ENCODE measurements around the gene COL26A1. TPM values are rescaled to one million over a fixed set of nuclear protein-coding genes. Genes with fewer than 3 reads are reported as not detected.
"Not testable (repeated sequence)": the region's sequence is repeated elsewhere in the genome, so short reads cannot be mapped to it uniquely, and the experiment has no call there.

The COL26A1 gene
- total and polyA plus RNA-seq, 2 donors = 0.41 to 3.0 TPM

DNA sequence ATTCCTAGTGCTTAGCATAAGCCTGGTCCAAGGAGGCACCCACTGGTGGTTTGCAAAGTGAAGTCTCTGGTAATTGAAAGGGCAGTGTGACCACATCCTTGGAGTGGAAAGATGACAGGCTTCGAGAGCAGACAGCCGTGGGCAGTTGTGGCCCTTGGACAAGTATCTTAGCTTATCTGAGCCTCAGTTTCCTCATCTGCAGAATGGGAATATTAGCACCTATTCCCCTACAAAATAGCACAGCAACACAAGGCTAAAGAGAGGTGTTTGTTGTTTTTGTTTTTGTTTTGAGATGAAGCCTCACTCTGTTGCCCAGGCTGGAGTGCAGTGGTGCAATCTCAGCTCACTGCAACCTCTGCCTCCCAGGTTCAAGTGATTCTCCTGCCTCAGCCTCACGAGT lies 237.1 kb downstream of the COL26A1 start:
- H3K4me3 ChIP-seq (ENCODE audit: low read length in 2 of 2) = no peak overlapping the region
- H3K27me3 ChIP-seq (ENCODE audit: control insufficient read depth in 2 of 2, insufficient read depth in 1 of 2, low read length in 1 of 2) = no peaks in the 10 kb centered on the region
- H3K4me1 ChIP-seq (ENCODE audit: control insufficient read depth in 2 of 2, insufficient read depth in 2 of 2, low read length in 2 of 2) = peaks cover 0 to 8% of the 10 kb centered on the region in 2 donors
- no peak for DNase-seq (ENCODE audit: low read depth in 6 of 9, low spot score in 9 of 9)
- H3K36me3 ChIP-seq (ENCODE audit: control insufficient read depth in 2 of 2, insufficient read depth in 2 of 2, low read length in 1 of 2) = no peaks in the 10 kb centered on the region
- no peak overlapping the region for H3K27ac ChIP-seq (ENCODE audit: low read depth in 1 of 2, low read length in 1 of 2)
- H3K9me3 ChIP-seq (ENCODE audit: control insufficient read depth in 2 of 2, insufficient read depth in 1 of 2, low read length in 1 of 2) = no peaks in the 10 kb centered on the region
- 95% methylated on average over 3 of the region's 3 CpGs for WGBS

DNA sequence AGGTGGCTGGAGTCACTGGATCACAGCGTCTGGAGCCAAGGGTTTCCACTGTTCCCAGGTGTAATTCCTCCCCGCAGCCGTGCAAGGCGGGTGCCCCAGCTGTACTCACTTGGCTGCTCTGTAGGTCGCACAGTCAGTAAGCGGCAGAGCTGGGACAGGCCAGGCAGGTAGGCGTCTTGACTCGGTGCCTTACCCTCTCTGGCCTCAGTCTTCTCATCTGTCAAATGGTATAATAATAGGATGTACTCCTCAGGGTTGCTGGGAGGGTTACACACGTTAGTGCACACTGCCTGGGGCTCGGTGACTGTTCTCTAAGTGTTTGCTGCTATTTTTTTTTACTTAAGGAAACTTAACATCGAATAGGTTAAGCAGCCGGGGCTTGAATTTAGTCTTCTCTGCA lies 239.4 kb downstream of the COL26A1 start:
- Histone ChIP-seq H3K4me1 (ENCODE audit: control insufficient read depth in 2 of 2, insufficient read depth in 2 of 2, low read length in 2 of 2) (peaks cover 0 to 8% of the 10 kb centered on the region in 2 donors), H3K36me3 (ENCODE audit: control insufficient read depth in 2 of 2, insufficient read depth in 2 of 2, low read length in 1 of 2) (no peaks in the 10 kb centered on the region), H3K27me3 (ENCODE audit: control insufficient read depth in 2 of 2, insufficient read depth in 1 of 2, low read length in 1 of 2) (no peaks in the 10 kb centered on the region), H3K9me3 (ENCODE audit: control insufficient read depth in 2 of 2, insufficient read depth in 1 of 2, low read length in 1 of 2) (no peaks in the 10 kb centered on the region), H3K4me3 (ENCODE audit: low read length in 2 of 2) (no peak overlapping the region), H3K27ac (ENCODE audit: low read depth in 1 of 2, low read length in 1 of 2) (no peak overlapping the region)
- DNase-seq (ENCODE audit: low read depth in 6 of 9, low spot score in 9 of 9) = no peak
- 76% methylated on average over 12 of the region's 12 CpGs for WGBS

GRCh38 chr7:101602484-101603241 lies 240.0 kb downstream of the COL26A1 start:
- H3K27ac ChIP-seq (ENCODE audit: low read depth in 1 of 2, low read length in 1 of 2) = no peak overlapping the region
- no peak overlapping the region for H3K4me3 ChIP-seq (ENCODE audit: low read length in 2 of 2)
- no peaks in the 10 kb centered on the region for H3K9me3 ChIP-seq (ENCODE audit: control insufficient read depth in 2 of 2, insufficient read depth in 1 of 2, low read length in 1 of 2)
- H3K4me1 ChIP-seq (ENCODE audit: control insufficient read depth in 2 of 2, insufficient read depth in 2 of 2, low read length in 2 of 2) = peaks cover 0 to 8% of the 10 kb centered on the region in 2 donors
- H3K27me3 ChIP-seq (ENCODE audit: control insufficient read depth in 2 of 2, insufficient read depth in 1 of 2, low read length in 1 of 2) = no peaks in the 10 kb centered on the region
- DNase-seq (ENCODE audit: low read depth in 6 of 9, low spot score in 9 of 9) = peak; percentile 34 to 84 (median 67)
- 57% methylated on average over 25 of the region's 25 CpGs for WGBS
- no peaks in the 10 kb centered on the region for H3K36me3 ChIP-seq (ENCODE audit: control insufficient read depth in 2 of 2, insufficient read depth in 2 of 2, low read length in 1 of 2)

DNA sequence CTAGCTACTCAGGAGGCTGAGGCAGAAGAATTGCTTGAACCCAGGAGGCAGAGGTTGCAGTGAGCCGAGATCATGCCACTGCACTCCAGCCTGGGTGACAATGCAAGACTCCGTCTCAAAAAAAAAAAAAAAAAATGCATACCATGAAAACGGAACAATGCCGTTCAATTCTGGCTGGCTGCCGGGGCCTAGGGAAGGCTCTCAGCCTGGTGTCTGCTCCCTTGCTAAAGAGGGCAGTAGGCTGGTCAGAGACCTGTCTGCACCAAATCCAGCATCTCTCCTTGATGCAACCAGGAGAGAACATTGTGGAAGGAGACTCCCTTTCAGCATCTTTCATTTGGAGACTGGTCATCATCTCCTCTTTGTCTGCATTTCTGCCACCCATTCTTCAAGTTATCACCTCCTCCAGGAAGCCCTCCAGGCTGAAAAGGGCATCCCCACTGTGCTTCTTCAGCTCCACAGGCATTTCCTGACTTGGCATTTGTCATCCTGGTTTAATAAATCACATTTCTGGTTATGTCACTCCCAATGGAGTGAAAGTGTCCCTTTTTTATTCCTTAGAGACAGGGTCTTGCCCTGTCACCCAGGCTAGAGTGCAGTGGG lies 241.8 kb downstream of the COL26A1 start:
- H3K4me3 ChIP-seq (ENCODE audit: low read length in 2 of 2) = no peak overlapping the region
- no peaks in the 10 kb centered on the region for H3K27me3 ChIP-seq (ENCODE audit: control insufficient read depth in 2 of 2, insufficient read depth in 1 of 2, low read length in 1 of 2)
- no peaks in the 10 kb centered on the region for H3K36me3 ChIP-seq (ENCODE audit: control insufficient read depth in 2 of 2, insufficient read depth in 2 of 2, low read length in 1 of 2)
- no peaks in the 10 kb centered on the region for H3K9me3 ChIP-seq (ENCODE audit: control insufficient read depth in 2 of 2, insufficient read depth in 1 of 2, low read length in 1 of 2)
- DNase-seq (ENCODE audit: low read depth in 6 of 9, low spot score in 9 of 9) = no peak
- 93% methylated on average over 5 of the region's 5 CpGs for WGBS
- H3K4me1 ChIP-seq (ENCODE audit: control insufficient read depth in 2 of 2, insufficient read depth in 2 of 2, low read length in 2 of 2) = peaks cover 0 to 4% of the 10 kb centered on the region in 2 donors
- no peak overlapping the region for H3K27ac ChIP-seq (ENCODE audit: low read depth in 1 of 2, low read length in 1 of 2)

GRCh38 chr7:101604934-101605332 lies 242.3 kb downstream of the COL26A1 start:
- H3K27ac ChIP-seq (ENCODE audit: low read depth in 1 of 2, low read length in 1 of 2); H3K4me1 ChIP-seq (ENCODE audit: control insufficient read depth in 2 of 2, insufficient read depth in 2 of 2, low read length in 2 of 2); H3K27me3 ChIP-seq (ENCODE audit: control insufficient read depth in 2 of 2, insufficient read depth in 1 of 2, low read length in 1 of 2); H3K36me3 ChIP-seq (ENCODE audit: control insufficient read depth in 2 of 2, insufficient read depth in 2 of 2, low read length in 1 of 2); H3K4me3 ChIP-seq (ENCODE audit: low read length in 2 of 2); H3K9me3 ChIP-seq (ENCODE audit: control insufficient read depth in 2 of 2, insufficient read depth in 1 of 2, low read length in 1 of 2); DNase-seq (ENCODE audit: low read depth in 6 of 9, low spot score in 9 of 9): not testable (repeated sequence)
- WGBS = 93% methylated on average over 2 of the region's 2 CpGs

DNA sequence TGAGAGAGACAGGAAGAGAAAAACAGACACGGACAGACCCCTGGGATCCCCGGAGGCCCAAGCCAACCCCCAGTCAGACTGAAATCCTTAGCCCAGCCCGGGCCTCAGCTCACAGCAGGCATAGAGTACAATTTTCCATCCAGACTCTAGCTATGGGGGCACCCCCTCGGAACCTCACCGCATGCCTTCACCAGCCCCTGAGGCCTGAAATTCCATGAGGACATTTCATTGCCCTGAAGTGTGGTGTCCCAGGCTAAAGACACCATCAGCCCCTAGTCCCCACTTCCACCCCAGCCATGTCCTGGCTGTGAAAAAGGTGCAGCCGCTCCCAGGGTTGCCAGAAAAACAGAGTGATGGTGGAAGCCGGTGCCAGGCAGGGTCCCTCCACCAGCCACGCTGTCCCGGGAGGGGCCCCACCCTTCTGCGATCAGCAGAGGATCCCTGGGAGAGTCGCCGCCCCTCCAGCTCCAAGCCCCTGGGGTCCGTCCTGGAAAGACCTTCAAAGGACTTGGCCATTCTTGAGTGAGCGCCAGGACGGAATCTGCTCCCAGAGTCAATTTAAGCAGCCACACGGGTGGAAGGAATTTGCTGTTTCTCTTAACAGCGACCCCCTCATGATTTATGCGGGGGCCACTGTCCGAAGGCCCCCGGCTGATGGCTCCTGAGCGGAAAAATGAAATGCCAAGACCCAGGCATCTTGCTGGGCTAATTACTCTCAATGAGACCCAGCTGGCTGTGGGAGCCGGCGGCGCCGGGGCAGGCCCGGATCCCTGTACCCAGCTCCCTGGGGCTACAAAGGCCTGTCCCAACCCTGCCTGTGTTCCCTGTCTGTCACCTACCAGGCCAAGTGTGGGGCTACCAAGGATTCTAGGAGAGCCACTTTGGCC lies 243.2 kb downstream of the COL26A1 start:
- 92% methylated on average over 26 of the region's 26 CpGs for WGBS
- Histone ChIP-seq H3K9me3 (ENCODE audit: control insufficient read depth in 2 of 2, insufficient read depth in 1 of 2, low read length in 1 of 2) (no peaks in the 10 kb centered on the region), H3K27ac (ENCODE audit: low read depth in 1 of 2, low read length in 1 of 2) (no peak overlapping the region), H3K4me1 (ENCODE audit: control insufficient read depth in 2 of 2, insufficient read depth in 2 of 2, low read length in 2 of 2) (peaks cover 0 to 4% of the 10 kb centered on the region in 2 donors), H3K27me3 (ENCODE audit: control insufficient read depth in 2 of 2, insufficient read depth in 1 of 2, low read length in 1 of 2) (no peaks in the 10 kb centered on the region), H3K36me3 (ENCODE audit: control insufficient read depth in 2 of 2, insufficient read depth in 2 of 2, low read length in 1 of 2) (no peaks in the 10 kb centered on the region), H3K4me3 (ENCODE audit: low read length in 2 of 2) (no peak overlapping the region)
- DNase-seq (ENCODE audit: low read depth in 6 of 9, low spot score in 9 of 9) = no peak

- Histone ChIP-seq H3K36me3 (ENCODE audit: control insufficient read depth in 2 of 2, insufficient read depth in 2 of 2, low read length in 1 of 2) (no peaks in the 10 kb centered on the region), H3K9me3 (ENCODE audit: control insufficient read depth in 2 of 2, insufficient read depth in 1 of 2, low read length in 1 of 2) (no peaks in the 10 kb centered on the region), H3K27ac (ENCODE audit: low read depth in 1 of 2, low read length in 1 of 2) (no peak overlapping the region), H3K4me3 (ENCODE audit: low read length in 2 of 2) (no peak overlapping the region), H3K27me3 (ENCODE audit: control insufficient read depth in 2 of 2, insufficient read depth in 1 of 2, low read length in 1 of 2) (no peaks in the 10 kb centered on the region), H3K4me1 (ENCODE audit: control insufficient read depth in 2 of 2, insufficient read depth in 2 of 2, low read length in 2 of 2) (peaks cover 0 to 4% of the 10 kb centered on the region in 2 donors)
- no peak for DNase-seq (ENCODE audit: low read depth in 6 of 9, low spot score in 9 of 9)
- 95% methylated on average over 2 of the region's 2 CpGs for WGBS
These were observed 243.8 kb downstream of the COL26A1 start for GRCh38 chr7:101606498-101606923.

All from thymus (tissue), 11 donors.